K562 (cell line): ENCODE results near the gene SIRT7. TPM values are rescaled to one million over a fixed set of nuclear protein-coding genes. Genes with fewer than 3 reads are reported as not detected.
A peak's percentile ranks its signal among the peaks of the same experiment; 100 is the strongest.

Experiments
- CBFA2T2 ChIP-seq: fragments of 450-650 bp; conservative IDR thresholded peaks from 2 replicates; pipeline ENCODE4 v1.6.1; 2017; ENCODE audit warnings: mild to moderate bottlenecking
- CEBPB ChIP-seq: fragments of 450-650 bp; IDR thresholded peaks from 2 replicates; pipeline ENCODE4 v1.6.1; 2016; ENCODE audit warnings: missing genetic modification characterization, missing compliant biosample characterization
- CHD7 ChIP-seq: fragments of 200-600 bp; sonication (generic); IDR thresholded peaks from one replicate; pipeline ENCODE4 v1.6.1; 2012; ENCODE audit warnings: mild to moderate bottlenecking, low read depth, low read length, inconsistent platforms
- HINFP ChIP-seq: fragments of 450-650 bp; conservative IDR thresholded peaks from 2 replicates; pipeline ENCODE4 v1.6.1; 2016; ENCODE audit warnings: missing genetic modification characterization, low read depth, mild to moderate bottlenecking, control low read depth, missing compliant biosample characterization
- MYNN ChIP-seq, 2 experiments: sonication (generic); formaldehyde crosslinking in 1 of 2; IDR thresholded peaks; 2 replicates each; pipeline versions ENCODE4 v1.5.0 to v1.6.1; 2016 to 2020; ENCODE audit warnings: antibody characterized with exemption in 1 of 2, missing genetic modification reagents in 1 of 2
- NR2C2 ChIP-seq, 2 experiments: fragments of 200-800 bp in 1 of 2; sonication (Bioruptor generic) in 1 of 2; sonication (generic) in 1 of 2; formaldehyde crosslinking in 1 of 2; IDR thresholded peaks; 2 replicates each; pipeline versions ENCODE4 v1.6.1 to v1.8.0; 2016 to 2022; ENCODE audit warnings: mild to moderate bottlenecking in 1 of 2, missing compliant biosample characterization in 1 of 2, missing genetic modification characterization in 1 of 2, missing genetic modification reagents in 1 of 2
- PHB ChIP-seq: fragments of 250-450 bp; sonication (Bioruptor Pico); IDR thresholded peaks from 2 replicates; pipeline ENCODE4 v1.5.0; 2021
- RBM22 ChIP-seq: fragments of 200-400 bp; formaldehyde crosslinking; IDR thresholded peaks from 2 replicates; pipeline ENCODE4 v1.6.1; 2018; ENCODE audit warnings: low read length, low read depth; ENCODE audit not compliant: poor library complexity, severe bottlenecking
- SRSF3 ChIP-seq: fragments of 200-400 bp; formaldehyde crosslinking; IDR thresholded peaks from 2 replicates; pipeline ENCODE4 v1.6.1; 2016; ENCODE audit warnings: mild to moderate bottlenecking, low read length, moderate library complexity; ENCODE audit not compliant: insufficient read depth
- TFE3 ChIP-seq: fragments of 450-650 bp; formaldehyde crosslinking; IDR thresholded peaks from 2 replicates; pipeline ENCODE4 v1.4.0; 2020; ENCODE audit warnings: mild to moderate bottlenecking, mixed read lengths
- ZNF780A ChIP-seq: fragments of 250-450 bp; sonication (Bioruptor Pico); IDR thresholded peaks from 2 replicates; pipeline ENCODE4 v1.5.0; 2021; ENCODE audit warnings: mild to moderate bottlenecking
- polyA plus RNA-seq, 8 experiments: library from polyadenylated mRNA; depleted of rRNA in 4 of 8; stranded (reverse) in 5 of 8; unstranded in 3 of 8; fragments of >200 nt; fragmentation: Nextera tagmentation in 2 of 8; fragmentation: Illumina TruSeq in 1 of 8; extraction: Ambion mirVana in 2 of 8; extraction: Trizol in 1 of 8; gene quantifications; 2 replicates each; pipeline versions ENCODE4 v1.2.1 to v1.2.3, GENCODE V29; 2011 to 2014; ENCODE audit warnings: inconsistent platforms in 1 of 8, missing spikeins in 1 of 8
- total RNA-seq, 7 experiments: library from RNA; depleted of rRNA in 6 of 7; stranded (reverse); fragments of >200 nt in 6 of 7; fragmentation: Illumina TruSeq in 2 of 7; extraction: Trizol in 2 of 7; gene quantifications; 2 replicates each; pipeline versions ENCODE4 v1.2.1 to v1.2.3, GENCODE V29; 2011 to 2021; ENCODE audit warnings: low replicate concordance in 1 of 7

SIRT7 gene
- total and polyA plus RNA-seq, 9 of the 15 experiments (the other 6 are each of a cell fraction or from before 2014, with no cell fraction given) = 1.6 to 54.8 (median 20.3) TPM

GRCh38 chr17:81866440-81867169 is 51.4 kb downstream of the SIRT7 start (continued):
- TF ChIP-seq TFE3 (CRISPR knock-in tag) (no peak), MYNN (IDR thresholded peaks at IDR 0.05) (peak; percentile 89), MYNN (CRISPR knock-in tag; IDR thresholded peaks at IDR 0.05) (no peak), SRSF3 (no peak), RBM22 (peak; percentile 96), CEBPB (tag) (no peak), CBFA2T2 (no peak), HINFP (tag) (no peak), NR2C2 (CRISPR knock-in tag; IDR thresholded peaks at IDR 0.05) (no peak), NR2C2 (tag; IDR thresholded peaks at IDR 0.05) (no peak), CHD7 (peak; percentile 70), ZNF780A (CRISPR knock-in tag) (no peak), PHB (CRISPR knock-in tag) (peak; percentile 8)
